NCI-H446 treated with DMSO at 0.1 percent for 48 hours (cell line): ENCODE measurements around the gene MSS51.
"Not testable (repeated sequence)": the region's sequence is repeated elsewhere in the genome, so short reads cannot be mapped to it uniquely, and the experiment has no call there.

Source experiments
- DNase-seq: peaks from one replicate; lab custom pipeline; 2025; lab: John Stamatoyannopoulos, UW

MSS51 gene

GRCh38 chr10:73414230-73414945, 19.0 kb downstream of the MSS51 start:
- no peak for DNase-seq

DNA sequence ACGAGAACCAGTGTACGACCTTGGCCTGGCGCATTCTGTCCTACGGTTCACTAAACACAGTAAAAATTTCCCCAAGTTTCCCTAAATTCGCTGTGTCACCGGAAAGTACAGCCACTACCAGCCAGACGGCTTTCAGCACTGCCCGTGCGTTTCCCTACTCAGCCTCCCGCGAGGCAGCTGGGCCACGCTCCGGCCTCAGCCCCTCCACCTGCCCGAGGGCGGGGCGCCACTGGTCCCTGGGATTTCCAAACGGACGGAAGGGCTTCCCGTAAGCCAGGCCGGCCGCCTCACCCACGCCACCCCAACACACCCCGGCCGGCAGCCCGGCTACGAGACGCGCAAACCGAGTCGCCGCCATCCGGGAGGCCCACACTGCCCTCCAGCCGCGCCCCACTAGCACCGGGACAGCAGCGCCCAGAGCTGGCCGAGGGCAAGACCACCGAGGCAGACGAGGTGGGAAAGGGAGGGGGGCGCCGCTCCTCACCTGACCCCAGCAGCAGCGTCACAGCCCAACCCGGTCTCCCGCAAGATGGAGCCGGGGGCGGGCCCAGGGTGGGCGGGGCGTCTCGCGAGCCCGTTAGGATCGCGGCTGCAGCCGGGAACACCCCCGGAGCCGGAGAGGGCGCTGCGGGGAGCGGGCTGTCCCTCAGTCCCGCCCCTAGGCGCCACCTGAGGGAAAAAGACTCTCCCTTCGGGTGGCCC, 19.7 kb downstream of the MSS51 start, which contains the start of gene ANXA7:
Gene ANXA7 (minus strand): TSS at position 531 of the 702 bp plus-strand sequence. CDS start 13,202 bp downstream, outside the sequence.
- DNase-seq, result peak; percentile 46

GRCh38 chr10:73413108-73413527, 20.2 kb downstream of the MSS51 start:
- DNase-seq, result no peak

DNA sequence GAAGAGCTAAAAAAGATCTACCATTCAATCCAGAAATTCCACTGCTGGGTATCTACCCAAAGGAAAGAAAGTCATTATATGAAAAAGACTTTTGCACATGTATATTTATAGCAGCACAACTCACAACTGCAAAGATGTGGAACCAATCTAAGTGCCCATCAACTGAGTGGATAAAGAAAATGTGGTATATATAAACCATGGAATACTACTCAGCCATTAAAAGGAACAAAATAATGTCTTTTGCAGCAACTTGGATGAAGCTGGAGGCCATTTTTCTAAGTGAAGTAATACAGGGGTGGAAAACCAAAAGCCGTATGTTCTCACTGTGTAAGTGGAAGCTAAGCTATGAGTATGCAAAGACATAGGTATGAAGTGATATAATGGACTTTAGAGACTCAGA, 22.5 kb downstream of the MSS51 start:
- no peak for DNase-seq

DNA sequence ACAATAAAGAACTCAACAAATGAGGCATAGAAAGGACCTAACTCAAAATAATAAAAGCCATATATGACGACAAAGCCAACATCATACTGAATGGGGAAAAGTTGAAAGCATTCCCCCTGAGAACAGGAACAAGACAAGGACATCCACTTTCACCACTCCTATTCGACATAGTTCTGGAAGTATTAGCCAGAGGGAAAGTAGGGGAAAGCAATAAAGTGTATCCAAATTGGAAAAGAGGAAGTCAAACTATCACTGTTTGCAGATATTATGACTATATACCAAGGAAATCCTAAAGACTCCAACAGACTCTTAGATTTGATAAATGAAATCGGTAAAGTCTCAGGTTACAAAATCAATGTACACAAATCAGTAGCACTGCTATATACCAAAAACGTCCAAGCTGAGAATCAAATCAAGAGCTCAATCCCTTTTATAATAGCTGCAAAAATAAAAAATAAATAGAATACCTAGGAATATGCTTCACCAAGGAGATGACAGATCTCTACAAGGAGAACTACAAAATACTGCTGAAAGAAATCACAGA, 24.3 kb downstream of the MSS51 start:
- no peak for DNase-seq

DNA sequence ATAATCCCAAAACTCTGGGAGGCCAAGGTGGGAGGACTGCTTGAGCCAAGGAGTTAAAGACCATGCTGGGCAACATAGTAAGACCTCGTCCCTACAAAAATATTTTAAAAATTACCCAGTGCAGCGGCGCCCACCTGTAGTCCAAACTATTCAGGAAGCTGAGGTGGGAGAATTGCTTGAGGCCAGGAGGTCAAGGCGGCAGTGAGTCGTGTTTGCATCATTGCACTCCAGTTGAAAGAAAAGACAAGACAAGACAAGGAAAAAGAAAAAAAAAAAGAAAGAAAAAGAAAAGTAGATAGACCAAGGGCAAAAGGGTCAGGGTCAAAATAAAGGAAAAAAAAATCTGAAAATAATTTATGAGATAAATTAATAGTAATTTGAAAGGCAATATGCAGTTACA, 25.3 kb downstream of the MSS51 start:
- no peak for DNase-seq

DNA sequence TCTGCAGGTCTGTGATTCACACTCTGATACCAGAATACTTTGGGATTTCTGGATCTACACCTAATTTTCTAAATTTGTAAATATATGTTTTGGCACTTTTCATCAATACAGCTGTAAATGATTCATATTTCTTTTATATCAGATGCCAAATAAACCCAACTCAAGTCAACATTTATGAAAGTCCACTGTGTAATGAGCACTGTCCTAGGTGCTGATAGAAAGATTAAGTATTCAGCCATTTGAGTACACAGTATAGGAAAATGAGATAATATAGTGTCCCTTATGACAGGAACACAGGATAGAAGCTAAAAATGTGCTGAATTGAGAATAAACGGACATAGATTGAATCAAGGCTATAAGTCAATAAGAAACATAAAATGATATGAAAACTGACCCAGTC, 25.9 kb downstream of the MSS51 start:
- no peak for DNase-seq

- DNase-seq, result no peak
These were observed 26.5 kb downstream of the MSS51 start for GRCh38 chr10:73406846-73407245.

GRCh38 chr10:73405556-73405955, 27.8 kb downstream of the MSS51 start:
- no peak for DNase-seq

GRCh38 chr10:73404690-73405089, 28.7 kb downstream of the MSS51 start:
- no peak for DNase-seq

DNA sequence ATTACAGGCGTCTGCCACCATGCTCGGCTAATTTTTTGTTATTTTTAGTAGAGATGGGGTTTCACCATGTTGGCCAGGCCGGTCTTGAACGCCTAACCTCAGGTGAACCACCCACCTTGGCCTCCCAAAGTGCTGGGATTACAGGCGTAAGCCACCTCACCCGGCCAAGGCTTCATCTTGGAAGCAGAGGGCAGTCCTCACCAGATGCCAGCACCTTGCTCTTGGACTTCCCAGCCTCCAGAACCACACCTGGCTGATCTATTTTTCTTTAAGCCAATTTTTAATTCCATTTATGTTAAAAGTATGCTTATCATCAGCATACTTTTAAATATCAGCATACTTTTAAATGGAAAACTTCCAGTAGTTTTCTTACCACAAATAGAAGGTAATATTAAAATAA, 31.7 kb downstream of the MSS51 start:
- DNase-seq, result no peak

GRCh38 chr10:73399063-73399462, 34.3 kb downstream of the MSS51 start:
- no peak for DNase-seq

- DNase-seq, result no peak
These were observed 35.3 kb downstream of the MSS51 start for GRCh38 chr10:73398024-73398423.

DNA sequence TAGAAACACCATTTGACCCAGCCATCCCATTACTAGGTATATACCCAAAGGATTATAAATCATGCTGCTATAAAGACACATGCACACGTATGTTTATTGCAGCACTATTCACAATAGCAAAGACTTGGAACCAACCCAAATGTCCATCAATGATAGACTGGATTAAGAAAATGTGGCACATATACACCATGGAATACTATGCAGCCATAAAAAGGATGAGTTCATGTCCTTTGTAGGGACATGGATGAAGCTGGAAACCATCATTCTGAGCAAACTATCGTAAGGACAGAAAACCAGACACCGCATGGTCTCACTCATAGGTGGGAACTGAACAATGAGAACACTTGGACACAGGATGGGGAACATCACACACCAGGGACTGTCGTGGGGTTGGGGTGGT, 39.0 kb downstream of the MSS51 start:
- not testable (repeated sequence) for DNase-seq

DNA sequence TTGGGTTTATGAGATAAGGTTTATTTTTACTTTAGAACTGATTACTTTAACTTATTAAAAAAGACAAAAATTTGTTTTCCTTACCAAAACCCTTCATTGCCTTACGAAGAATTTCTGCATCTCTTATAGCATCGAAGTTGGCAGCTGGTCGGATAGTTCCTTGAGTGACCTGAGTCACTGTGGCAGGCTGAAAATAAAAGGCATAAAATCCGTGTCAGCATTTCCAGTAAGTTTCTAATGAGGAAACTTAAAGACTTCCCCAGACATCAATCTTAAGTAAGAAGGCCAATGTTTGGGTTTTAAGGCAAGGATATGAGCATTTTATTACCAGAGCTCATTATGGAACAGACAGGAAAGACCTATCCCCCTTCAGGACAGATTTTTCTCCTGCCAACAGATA, 45.1 kb downstream of the MSS51 start:
- no peak for DNase-seq

DNA sequence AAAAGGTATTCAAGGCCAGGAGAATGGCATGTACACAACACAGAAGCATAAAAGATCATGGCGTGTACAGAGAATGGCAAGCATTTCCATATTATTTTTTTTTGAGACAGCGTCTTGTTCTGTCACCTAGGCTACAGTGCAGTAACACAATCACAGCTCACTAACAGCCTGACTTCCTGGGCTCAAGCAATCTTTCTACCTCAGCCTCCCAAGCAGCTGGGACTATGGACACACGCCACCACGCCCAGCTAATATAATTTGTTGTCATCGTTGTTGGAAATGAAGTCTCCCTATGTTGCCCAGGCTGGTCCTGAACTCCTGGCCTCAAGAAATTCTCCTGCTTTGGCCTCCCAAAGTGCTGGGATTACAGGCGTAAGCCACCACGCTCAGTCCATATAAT, 46.8 kb downstream of the MSS51 start:
- DNase-seq, result no peak

GRCh38 chr10:73379064-73379748, 54.2 kb downstream of the MSS51 start:
- no peak for DNase-seq

- DNase-seq, result no peak
These were observed 56.7 kb downstream of the MSS51 start for GRCh38 chr10:73376679-73377078.
